ENCODE measurements around the gene SIAH1. TPM values are rescaled to one million over a fixed set of nuclear protein-coding genes. Genes with fewer than 3 reads are reported as not detected.

Gene SIAH1
- total and polyA plus RNA-seq, 10 of the 15 experiments (the other 5 are each of a cell fraction or from before 2014, with no cell fraction given), result 5.1 to 21.1 (median 13.9) TPM

DNA sequence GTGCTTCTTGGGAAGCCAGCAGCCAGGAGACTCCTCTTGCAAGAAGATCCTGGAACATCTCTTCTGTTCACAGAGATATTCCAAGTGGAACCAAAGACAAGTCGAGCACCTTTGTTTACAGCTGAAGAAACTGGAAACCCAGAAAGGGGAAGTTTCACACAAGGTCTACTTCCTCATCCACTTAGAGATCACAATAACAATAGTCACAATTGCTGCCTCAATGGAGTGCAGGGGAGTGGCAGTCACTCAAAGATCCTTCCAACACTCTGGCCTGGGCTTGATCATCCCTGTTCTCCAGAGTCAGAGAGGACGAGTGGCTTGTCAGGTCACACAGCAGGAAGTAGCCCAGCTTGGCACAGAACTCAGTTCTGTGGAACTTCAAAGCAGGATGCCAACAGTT is 46.9 kb upstream of the SIAH1 start (continued):
- TF ChIP-seq MXI1 (IDR thresholded peaks at IDR 0.05; ENCODE audit: low read depth, low read length), result no peak
- no peak for TF ChIP-seq RB1 (IDR thresholded peaks at IDR 0.05; ENCODE audit: borderline replicate concordance)
- no peak for TF ChIP-seq CHD1 (IDR thresholded peaks at IDR 0.05; ENCODE audit: low read depth, low read length)
- no peak for TF ChIP-seq WRNIP1 (IDR thresholded peaks at IDR 0.05; ENCODE audit: borderline replicate concordance, low read depth, low read length)
- TF ChIP-seq PAX8 (IDR thresholded peaks at IDR 0.05), result no peak
- no peak for TF ChIP-seq NFYB (IDR thresholded peaks at IDR 0.05; ENCODE audit: insufficient read depth, low read depth, low read length)
- TF ChIP-seq, protein P1, sequence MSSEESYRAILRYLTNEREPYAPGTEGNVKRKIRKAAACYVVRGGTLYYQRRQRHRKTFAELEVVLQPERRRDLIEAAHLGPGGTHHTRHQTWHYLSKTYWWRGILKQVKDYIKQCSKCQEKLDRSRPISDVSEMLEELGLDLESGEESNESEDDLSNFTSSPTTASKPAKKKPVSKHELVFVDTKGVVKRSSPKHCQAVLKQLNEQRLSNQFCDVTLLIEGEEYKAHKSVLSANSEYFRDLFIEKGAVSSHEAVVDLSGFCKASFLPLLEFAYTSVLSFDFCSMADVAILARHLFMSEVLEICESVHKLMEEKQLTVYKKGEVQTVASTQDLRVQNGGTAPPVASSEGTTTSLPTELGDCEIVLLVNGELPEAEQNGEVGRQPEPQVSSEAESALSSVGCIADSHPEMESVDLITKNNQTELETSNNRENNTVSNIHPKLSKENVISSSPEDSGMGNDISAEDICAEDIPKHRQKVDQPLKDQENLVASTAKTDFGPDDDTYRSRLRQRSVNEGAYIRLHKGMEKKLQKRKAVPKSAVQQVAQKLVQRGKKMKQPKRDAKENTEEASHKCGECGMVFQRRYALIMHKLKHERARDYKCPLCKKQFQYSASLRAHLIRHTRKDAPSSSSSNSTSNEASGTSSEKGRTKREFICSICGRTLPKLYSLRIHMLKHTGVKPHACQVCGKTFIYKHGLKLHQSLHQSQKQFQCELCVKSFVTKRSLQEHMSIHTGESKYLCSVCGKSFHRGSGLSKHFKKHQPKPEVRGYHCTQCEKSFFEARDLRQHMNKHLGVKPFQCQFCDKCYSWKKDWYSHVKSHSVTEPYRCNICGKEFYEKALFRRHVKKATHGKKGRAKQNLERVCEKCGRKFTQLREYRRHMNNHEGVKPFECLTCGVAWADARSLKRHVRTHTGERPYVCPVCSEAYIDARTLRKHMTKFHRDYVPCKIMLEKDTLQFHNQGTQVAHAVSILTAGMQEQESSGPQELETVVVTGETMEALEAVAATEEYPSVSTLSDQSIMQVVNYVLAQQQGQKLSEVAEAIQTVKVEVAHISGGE (CRISPR knock-in tag; IDR thresholded peaks at IDR 0.05), result no peak
- TF ChIP-seq SMC3 (IDR thresholded peaks at IDR 0.05; ENCODE audit: borderline replicate concordance, low read length), result no peak
- no peak for TF ChIP-seq BCL11A (IDR thresholded peaks at IDR 0.05; ENCODE audit: low read depth, low read length)
- no peak for TF ChIP-seq GABPA (IDR thresholded peaks at IDR 0.05; ENCODE audit: low read depth)
- TF ChIP-seq, protein P2, sequence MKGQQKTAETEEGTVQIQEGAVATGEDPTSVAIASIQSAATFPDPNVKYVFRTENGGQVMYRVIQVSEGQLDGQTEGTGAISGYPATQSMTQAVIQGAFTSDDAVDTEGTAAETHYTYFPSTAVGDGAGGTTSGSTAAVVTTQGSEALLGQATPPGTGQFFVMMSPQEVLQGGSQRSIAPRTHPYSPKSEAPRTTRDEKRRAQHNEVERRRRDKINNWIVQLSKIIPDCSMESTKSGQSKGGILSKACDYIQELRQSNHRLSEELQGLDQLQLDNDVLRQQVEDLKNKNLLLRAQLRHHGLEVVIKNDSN (IDR thresholded peaks at IDR 0.05; ENCODE audit: borderline replicate concordance, extremely low read length, insufficient read depth, low read depth, low read length), result no peak
- no peak for TF ChIP-seq ZNF622 (IDR thresholded peaks at IDR 0.05)
- TF ChIP-seq POU2F2 (IDR thresholded peaks at IDR 0.05; ENCODE audit: borderline replicate concordance, low read depth, low read length), result no peak
- no peak for TF ChIP-seq KAT2A (conservative IDR thresholded peaks at IDR 0.05; ENCODE audit: control insufficient read depth, low read depth, low read length)
- TF ChIP-seq E2F4 (IDR thresholded peaks at IDR 0.05; ENCODE audit: low read depth, low read length), result no peak
- no peak for TF ChIP-seq RCOR1 (conservative IDR thresholded peaks at IDR 0.05; ENCODE audit: low read depth, low read length)
- TF ChIP-seq RBBP5 (conservative IDR thresholded peaks at IDR 0.05), result no peak
- TF ChIP-seq REST (IDR thresholded peaks at IDR 0.05; ENCODE audit: low read depth, low read length), result no peak
- no peak for TF ChIP-seq CBX3 (IDR thresholded peaks at IDR 0.05; ENCODE audit: borderline replicate concordance, low read depth)
- no peak for TF ChIP-seq BCL3 (IDR thresholded peaks at IDR 0.05; ENCODE audit: borderline replicate concordance, insufficient read depth, low read depth, low read length, poor library complexity, severe bottlenecking)
- no peak for TF ChIP-seq FOXM1 (IDR thresholded peaks at IDR 0.05; ENCODE audit: low read depth, low read length)

Measured in GM12878 (cell line).